Breast epithelium (tissue), 4 donors: ENCODE results near the gene PHKG2. TPM values are rescaled to one million over a fixed set of nuclear protein-coding genes. Genes with fewer than 3 reads are reported as not detected.
A peak's percentile ranks its signal among the peaks of the same experiment; 100 is the strongest.

Source experiments
- DNase-seq, 2 donors: peaks; one replicate each; pipeline ENCODE4 v3.0.0-alpha.2; 2019; ENCODE audit warnings: low spot score in 2 of 2
- H3K27ac ChIP-seq, 2 donors: fragments of 200-600 bp; sonication (generic) in 1 of 2; one replicate each; pipeline ENCODE4 v1.5.1; 2016 to 2019; ENCODE audit warnings: mild to moderate bottlenecking in 1 of 2
- H3K27me3 ChIP-seq, 2 donors: fragments of 200-600 bp; sonication (generic) in 1 of 2; one replicate each; pipeline versions ENCODE4 v1.5.1 to v1.6.0; 2017 to 2019; ENCODE audit warnings: control low read depth in 1 of 2, mild to moderate bottlenecking in 1 of 2
- H3K36me3 ChIP-seq: fragments of 200-600 bp; one replicate; pipeline ENCODE4 v1.5.1; 2019
- H3K4me1 ChIP-seq, 2 donors: fragments of 200-600 bp; sonication (generic); one replicate each; pipeline ENCODE4 v1.5.1; 2016 to 2019; ENCODE audit warnings: control low read depth in 1 of 2
- H3K4me3 ChIP-seq, 3 donors: fragments of 200-600 bp; sonication (generic); 1 replicate in 2 of 3; 2 replicates in 1 of 3; pipeline ENCODE4 v1.5.1; 2016 to 2019; ENCODE audit warnings: mild to moderate bottlenecking in 3 of 3, moderate library complexity in 2 of 3
- H3K9me3 ChIP-seq, 2 donors: fragments of 200-600 bp; sonication (generic) in 1 of 2; one replicate each; pipeline ENCODE4 v1.5.1; 2016 to 2019; ENCODE audit warnings: control low read depth in 1 of 2
- POLR2A ChIP-seq: fragments of 450-650 bp; IDR thresholded peaks from one replicate; pipeline ENCODE4 v1.6.1; 2016; ENCODE audit warnings: antibody characterized with exemption, mild to moderate bottlenecking, moderate library complexity
- POLR2AphosphoS5 ChIP-seq, 3 donors: sonication (generic); formaldehyde crosslinking; IDR thresholded peaks; one replicate each; pipeline ENCODE4 v1.6.1; 2017; ENCODE audit warnings: antibody characterized with exemption in 3 of 3
- intact Hi-C: fragments of 100-400 bp; cut with DNase I; formaldehyde crosslinking; loops from one replicate; pipeline ENCODE4 v1.15.1; 2023; ENCODE audit warnings: low total_unique reads
- total RNA-seq, 3 donors: library from RNA; depleted of rRNA; stranded (reverse); fragments of >200 nt; gene quantifications; one replicate each; pipeline ENCODE4 v1.1.0, GENCODE V29; 2016
- TF ChIP-seq, protein P1 (sequence below), 3 donors: fragments of 450-650 bp; IDR thresholded peaks; one replicate each; pipeline ENCODE4 v1.5.1; 2016 to 2017; ENCODE audit warnings: antibody characterized with exemption in 3 of 3, mild to moderate bottlenecking in 3 of 3, moderate library complexity in 3 of 3

Gene PHKG2
- total RNA-seq, 3 donors from 2014 or later: 28.5 to 38.8 (median 35.7) TPM

- no peaks in the 10 kb centered on the region for H3K27me3 ChIP-seq
- no peaks in the 10 kb centered on the region for H3K9me3 ChIP-seq
- no peak overlapping the region for H3K4me3 ChIP-seq
- H3K36me3 ChIP-seq: peaks cover 10% of the 10 kb centered on the region
- peak overlapping the region in 1 of 2 donors; percentile 38 for H3K27ac ChIP-seq
- H3K4me1 ChIP-seq: no peaks in the 10 kb centered on the region
- intact Hi-C loops: no loop called here
- DNase-seq: no peak
- TF ChIP-seq POLR2A: no peak
- TF ChIP-seq, protein P1, sequence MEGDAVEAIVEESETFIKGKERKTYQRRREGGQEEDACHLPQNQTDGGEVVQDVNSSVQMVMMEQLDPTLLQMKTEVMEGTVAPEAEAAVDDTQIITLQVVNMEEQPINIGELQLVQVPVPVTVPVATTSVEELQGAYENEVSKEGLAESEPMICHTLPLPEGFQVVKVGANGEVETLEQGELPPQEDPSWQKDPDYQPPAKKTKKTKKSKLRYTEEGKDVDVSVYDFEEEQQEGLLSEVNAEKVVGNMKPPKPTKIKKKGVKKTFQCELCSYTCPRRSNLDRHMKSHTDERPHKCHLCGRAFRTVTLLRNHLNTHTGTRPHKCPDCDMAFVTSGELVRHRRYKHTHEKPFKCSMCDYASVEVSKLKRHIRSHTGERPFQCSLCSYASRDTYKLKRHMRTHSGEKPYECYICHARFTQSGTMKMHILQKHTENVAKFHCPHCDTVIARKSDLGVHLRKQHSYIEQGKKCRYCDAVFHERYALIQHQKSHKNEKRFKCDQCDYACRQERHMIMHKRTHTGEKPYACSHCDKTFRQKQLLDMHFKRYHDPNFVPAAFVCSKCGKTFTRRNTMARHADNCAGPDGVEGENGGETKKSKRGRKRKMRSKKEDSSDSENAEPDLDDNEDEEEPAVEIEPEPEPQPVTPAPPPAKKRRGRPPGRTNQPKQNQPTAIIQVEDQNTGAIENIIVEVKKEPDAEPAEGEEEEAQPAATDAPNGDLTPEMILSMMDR (IDR thresholded peaks at IDR 0.05): no peak
- no peak for TF ChIP-seq POLR2AphosphoS5 (IDR thresholded peaks at IDR 0.05)
These were observed 30.5 kb downstream of the PHKG2 start for GRCh38 chr16:30778549-30779244.

DNA sequence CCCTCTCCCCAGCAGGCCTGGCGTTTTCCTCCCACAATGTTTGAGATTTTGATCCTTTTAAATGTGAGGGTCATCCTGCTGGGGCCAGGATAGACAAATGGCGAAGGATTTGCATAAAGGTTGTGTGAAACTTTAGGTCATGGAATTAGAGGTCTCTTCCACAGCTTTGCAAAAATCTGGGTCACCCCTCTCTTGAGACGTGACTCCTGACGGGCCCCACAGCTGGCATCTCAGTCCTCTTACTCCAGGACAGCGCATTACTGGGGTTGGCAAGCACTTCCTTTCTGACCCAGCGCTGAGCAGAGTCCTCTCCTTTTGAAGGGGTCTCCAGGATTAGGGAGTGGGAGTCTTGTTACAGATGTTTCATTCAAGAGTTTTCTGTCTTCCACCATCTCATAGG, 31.4 kb downstream of the PHKG2 start:
- TF ChIP-seq, protein P1 (IDR thresholded peaks at IDR 0.05): no peak
- no peak for TF ChIP-seq POLR2AphosphoS5 (IDR thresholded peaks at IDR 0.05)
- no peak for TF ChIP-seq POLR2A
- H3K36me3 ChIP-seq: peaks cover 11% of the 10 kb centered on the region
- no peak for DNase-seq
- H3K27ac ChIP-seq: no peak overlapping the region
- no peaks in the 10 kb centered on the region for H3K9me3 ChIP-seq
- no peak overlapping the region for H3K4me3 ChIP-seq
- intact Hi-C loops: no loop called here
- H3K27me3 ChIP-seq: no peaks in the 10 kb centered on the region
- H3K4me1 ChIP-seq: no peaks in the 10 kb centered on the region

DNA sequence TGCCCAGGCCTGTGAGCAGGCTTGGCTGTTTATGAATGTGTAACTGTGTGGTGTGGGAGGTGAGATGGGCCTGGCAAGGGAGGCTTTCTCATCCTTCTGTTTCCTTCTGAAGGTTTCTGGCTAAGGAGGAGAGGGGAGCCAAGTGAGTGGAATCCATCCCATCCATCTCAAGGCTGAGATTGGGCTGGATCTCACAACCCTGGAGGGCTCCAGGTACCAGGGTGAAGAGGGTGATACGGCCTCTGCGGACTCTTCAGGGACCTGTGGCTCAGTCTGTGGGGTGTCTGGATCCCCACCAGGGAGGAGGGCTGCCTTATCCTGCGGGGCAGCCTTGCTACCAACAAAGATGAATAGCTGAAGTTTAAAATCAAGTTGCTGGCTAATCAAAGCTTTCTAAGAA, 31.8 kb downstream of the PHKG2 start:
- no peak overlapping the region for H3K4me3 ChIP-seq
- H3K36me3 ChIP-seq: peaks cover 11% of the 10 kb centered on the region
- no peaks in the 10 kb centered on the region for H3K4me1 ChIP-seq
- intact Hi-C loops: no loop called here
- TF ChIP-seq POLR2A (no peak), POLR2AphosphoS5 (IDR thresholded peaks at IDR 0.05) (no peak)
- TF ChIP-seq, protein P1 (IDR thresholded peaks at IDR 0.05): no peak
- DNase-seq: no peak
- H3K27me3 ChIP-seq: no peaks in the 10 kb centered on the region
- no peak overlapping the region for H3K27ac ChIP-seq
- H3K9me3 ChIP-seq: no peaks in the 10 kb centered on the region

DNA sequence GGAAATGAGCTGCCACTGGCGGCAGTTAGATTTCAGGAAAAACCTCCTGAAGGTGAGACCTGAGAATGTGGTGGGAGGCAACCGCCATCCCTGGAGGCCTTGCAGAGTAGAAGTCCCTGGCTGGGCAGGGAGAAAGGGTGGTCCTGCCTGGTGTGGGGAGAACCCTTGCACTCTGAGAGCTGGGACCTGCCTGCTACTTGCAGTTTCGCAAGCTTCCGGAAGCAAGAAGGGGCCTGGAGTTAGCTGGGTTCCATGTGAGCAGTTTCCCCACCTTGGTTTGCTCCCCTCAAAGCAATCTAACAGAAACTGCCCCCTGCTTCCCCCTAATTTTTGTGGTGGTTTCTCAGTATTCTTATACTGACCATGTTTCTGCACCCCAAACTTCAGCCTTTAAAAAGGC, 32.3 kb downstream of the PHKG2 start:
- no peak for TF ChIP-seq POLR2A

DNA sequence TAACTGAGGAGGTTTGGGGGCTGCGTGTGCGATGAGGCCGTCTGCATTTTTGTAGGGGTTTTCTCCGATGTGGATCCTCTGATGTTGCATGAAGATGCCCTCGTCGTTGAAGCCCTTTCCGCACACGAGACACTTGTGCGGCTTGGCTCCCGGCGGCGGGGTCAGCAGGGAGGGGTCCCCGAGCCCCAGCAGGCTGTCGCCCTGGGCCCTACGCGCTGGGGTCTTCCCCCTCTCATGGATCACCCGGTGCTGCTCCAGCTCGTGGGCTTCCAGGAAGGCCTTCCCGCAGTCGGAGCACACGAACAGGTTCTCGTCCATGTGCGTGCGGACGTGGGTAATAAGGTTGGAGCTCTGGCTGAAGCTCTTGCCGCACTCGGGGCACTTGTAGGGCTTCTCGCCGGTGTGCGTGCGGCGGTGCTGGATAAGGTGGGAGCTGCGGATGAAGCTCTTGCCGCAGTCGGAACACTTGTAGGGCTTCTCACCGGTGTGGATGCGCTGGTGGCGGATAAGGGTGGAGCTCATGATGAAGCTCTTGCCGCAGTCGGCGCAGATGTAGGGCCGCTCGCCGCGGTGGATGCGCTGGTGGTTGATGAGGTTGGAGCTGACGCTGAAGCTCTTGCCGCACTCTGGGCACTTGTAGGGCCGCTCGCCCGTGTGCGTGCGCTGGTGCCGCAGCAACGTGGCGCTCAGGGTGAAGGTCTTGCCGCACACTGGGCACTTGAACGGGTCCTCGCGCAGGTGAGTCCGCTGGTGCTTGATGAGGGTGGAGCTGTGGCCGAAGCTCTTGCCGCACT, 34.5 kb downstream of the PHKG2 start:
- Histone ChIP-seq H3K27me3 (no peaks in the 10 kb centered on the region), H3K4me3 (no peak overlapping the region), H3K27ac (no peak overlapping the region), H3K9me3 (no peaks in the 10 kb centered on the region), H3K36me3 (peaks cover 11% of the 10 kb centered on the region), H3K4me1 (peaks cover 0 to 2% of the 10 kb centered on the region in 2 donors)
- intact Hi-C loops: no loop called here
- DNase-seq: no peak
- TF ChIP-seq, protein P1 (IDR thresholded peaks at IDR 0.05): no peak
- TF ChIP-seq POLR2AphosphoS5 (IDR thresholded peaks at IDR 0.05): no peak
- TF ChIP-seq POLR2A: no peak

More for the DNA sequence above, 32.3 kb downstream of the PHKG2 start:
- Histone ChIP-seq H3K36me3 (peaks cover 11% of the 10 kb centered on the region), H3K27ac (no peak overlapping the region), H3K4me1 (no peaks in the 10 kb centered on the region), H3K27me3 (no peaks in the 10 kb centered on the region), H3K9me3 (no peaks in the 10 kb centered on the region), H3K4me3 (no peak overlapping the region)
- no peak for DNase-seq
- intact Hi-C loops: no loop called here
